NCI-H82 (cell line): ENCODE results near the gene GHRL.
A peak's percentile ranks its signal among the peaks of the same experiment; 100 is the strongest.

Experiments used
- DNase-seq: peaks from one replicate; lab custom pipeline; 2025; lab: John Stamatoyannopoulos, UW

Gene GHRL

GRCh38 chr3:10327592-10327991 lies 34.8 kb upstream of the GHRL start:
- no peak for DNase-seq

- peak; percentile 47 for DNase-seq
Observed at GRCh38 chr3:10322352-10322710, 29.6 kb upstream of the GHRL start.

DNA sequence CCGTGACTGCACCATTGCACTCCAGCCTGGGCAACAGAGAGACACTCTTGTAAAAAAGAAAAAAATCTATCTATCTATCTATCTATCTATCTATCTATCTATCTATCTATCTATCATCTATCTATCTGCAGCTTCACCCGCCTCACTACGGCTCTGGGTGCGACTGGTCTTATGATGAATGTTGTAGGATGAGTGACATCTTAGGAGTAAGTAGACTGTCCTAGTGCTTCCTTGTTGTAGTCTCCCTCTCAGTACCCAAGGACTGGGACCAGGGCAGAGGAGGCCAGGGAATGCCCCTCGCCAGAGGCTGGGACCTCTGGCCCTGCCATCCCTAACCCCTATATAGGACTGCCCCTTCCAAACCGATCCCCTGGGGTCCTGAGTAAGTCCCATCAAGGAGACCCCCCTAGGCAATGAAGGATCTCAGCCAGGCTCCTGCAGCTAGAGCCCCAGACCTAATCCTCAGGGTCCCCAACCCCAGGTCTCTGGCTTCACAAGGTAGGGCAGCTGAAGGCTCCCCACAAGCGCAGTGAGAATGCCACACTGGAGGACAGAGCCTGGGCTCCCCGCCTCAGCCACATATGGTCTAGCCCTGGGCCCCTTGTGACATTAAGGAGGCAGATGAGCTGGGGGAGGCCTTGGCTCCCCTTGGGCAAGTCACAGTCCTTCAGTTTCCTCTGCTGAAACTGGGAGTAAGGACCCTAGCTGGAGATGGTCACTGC lies 29.0 kb upstream of the GHRL start:
- DNase-seq = no peak

- no peak for DNase-seq
Observed at GRCh38 chr3:10320320-10320677, 27.6 kb upstream of the GHRL start.

DNA sequence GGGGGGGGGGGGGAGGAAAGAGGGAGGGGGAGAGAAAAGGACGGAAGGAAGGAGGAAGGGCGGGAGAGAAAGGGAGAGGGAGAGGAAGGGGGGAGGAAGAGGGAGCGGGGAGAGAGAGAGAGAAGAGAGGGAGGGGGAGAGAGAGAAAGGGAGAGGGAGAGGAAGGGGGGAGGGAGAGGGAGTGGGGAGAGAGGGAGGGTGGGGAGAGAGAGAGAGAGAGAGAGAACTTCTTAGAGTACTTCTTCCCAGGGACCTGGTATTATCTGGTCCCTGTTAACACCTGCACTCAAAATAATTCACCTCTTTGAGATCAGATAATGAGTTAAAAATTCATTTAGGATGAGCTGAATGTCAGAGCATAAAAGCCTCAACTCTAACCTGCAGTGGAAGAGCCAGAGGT lies 27.1 kb upstream of the GHRL start:
- no peak for DNase-seq

DNA sequence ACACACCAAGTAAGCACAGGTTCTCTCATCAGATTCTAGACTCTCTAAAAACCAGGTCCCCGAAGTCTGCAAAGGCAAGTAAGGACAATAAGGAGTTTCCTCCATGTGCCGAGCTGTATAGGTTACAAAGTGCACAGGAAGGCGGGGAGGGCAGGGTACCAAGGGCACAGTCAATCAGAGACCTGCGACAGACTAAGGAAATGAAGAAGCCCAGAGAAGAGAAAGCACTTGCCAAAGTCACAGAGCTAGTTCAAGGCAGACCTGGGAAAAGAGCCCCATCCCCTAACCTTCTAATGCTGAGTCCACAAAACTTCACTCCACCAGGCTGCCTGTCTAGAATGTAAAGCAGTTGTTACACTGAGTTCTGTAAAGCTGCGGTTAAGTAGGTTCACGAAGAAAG lies 26.5 kb upstream of the GHRL start:
- no peak for DNase-seq

GRCh38 chr3:10317961-10318350 lies 25.2 kb upstream of the GHRL start:
- DNase-seq = no peak

DNA sequence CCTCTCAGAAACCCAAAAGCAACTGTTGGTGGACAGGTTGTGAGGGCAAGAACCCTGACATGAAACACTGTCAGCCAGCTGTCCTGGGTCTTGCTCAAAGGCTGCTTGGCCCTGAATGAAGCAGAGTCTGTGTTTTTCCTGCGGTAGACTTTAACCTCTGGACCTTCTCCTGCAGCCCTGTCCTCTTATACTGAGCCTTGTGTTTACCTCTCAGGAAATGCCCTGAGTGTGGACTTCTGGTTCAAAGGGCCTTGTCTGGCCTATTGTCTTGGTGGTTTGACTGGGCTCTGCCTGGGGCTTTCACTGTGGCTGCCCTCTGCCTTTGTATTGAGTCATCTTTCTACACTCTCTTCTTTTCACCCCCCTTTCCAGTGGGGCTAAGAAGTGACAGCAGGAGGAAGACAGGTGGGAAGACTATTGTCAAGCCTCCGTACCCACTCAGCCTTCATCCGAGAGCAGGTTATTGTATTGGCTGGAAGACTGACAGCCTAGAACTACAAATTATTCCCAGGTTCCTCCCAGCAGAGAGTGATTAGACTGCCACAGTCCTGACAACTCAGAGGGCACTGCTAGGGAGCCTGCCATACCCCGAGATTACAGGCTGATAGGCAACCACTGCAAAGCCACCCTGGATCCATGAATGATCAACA lies 24.7 kb upstream of the GHRL start:
- no peak for DNase-seq

DNA sequence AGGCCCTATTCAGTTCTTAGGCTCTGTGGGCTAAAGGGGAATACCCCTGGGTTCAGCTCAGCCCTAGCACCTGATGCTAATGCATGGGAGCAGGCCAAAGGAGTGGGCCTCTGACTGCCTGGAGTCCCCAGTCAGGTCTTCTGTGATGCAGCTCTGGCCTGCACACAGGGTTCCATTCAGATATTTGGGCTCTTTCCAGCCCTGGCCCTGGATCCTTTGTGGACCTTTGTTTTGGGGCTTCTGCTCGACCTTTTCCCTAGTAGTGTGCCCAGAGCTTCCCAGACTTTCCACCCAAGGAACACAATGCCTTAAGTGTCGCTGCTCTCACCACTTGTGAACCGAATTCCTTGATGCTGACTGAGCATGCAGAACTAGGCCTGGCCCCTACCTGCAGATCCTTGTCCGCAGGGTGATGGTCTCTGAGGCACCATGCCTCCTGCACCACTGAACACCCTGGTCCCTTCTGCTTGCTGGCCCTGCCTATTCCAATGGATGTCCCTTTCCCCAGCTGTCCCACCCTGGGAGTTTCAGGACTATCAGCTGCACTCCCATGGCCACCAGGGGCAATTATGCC lies 23.1 kb upstream of the GHRL start:
- DNase-seq = no peak

DNA sequence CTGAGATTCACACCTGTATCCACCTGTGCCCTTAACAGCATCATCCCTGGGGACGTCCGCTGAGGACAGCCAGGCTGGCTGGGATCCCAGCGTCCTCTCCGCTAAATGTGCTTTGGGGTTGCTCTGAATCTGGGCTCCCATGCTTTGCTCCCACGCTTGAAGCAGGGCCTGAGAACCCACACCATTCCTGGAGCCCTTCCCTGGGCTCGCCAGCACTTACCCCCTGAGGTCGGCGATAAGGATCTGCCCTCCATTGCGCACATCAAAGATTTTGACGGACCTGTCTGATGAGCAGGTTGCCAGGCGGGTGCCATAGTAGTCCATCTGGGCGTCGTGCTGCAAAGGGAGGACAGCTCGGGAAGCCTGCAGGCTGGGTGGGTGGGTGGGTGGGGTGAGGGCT lies 22.4 kb upstream of the GHRL start:
- DNase-seq = no peak

DNA sequence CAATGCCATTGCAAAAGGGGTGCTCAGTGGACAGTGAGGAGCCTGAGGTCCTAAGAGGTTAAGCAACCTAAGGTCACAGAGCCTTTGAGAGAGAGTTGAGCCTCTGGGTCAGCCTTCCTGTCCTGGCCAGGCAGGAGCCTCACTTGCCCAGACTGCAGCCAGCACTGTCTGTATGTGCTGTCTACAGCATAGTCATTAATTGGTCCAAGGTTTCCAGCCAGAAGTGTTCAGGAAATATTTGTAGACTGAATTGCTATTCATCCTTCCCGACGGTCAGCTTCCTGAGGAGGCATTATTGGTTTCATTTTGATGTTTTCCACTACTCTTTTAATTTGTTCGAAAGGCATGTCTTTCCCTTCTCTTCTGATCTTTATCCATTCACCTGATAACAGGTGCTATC lies 20.1 kb upstream of the GHRL start:
- DNase-seq = no peak

- DNase-seq = no peak
Observed at GRCh38 chr3:10312391-10312790, 19.6 kb upstream of the GHRL start.

GRCh38 chr3:10311710-10312109 lies 19.0 kb upstream of the GHRL start:
- DNase-seq = no peak

- DNase-seq = no peak
Observed at GRCh38 chr3:10310578-10310977, 17.8 kb upstream of the GHRL start.

DNA sequence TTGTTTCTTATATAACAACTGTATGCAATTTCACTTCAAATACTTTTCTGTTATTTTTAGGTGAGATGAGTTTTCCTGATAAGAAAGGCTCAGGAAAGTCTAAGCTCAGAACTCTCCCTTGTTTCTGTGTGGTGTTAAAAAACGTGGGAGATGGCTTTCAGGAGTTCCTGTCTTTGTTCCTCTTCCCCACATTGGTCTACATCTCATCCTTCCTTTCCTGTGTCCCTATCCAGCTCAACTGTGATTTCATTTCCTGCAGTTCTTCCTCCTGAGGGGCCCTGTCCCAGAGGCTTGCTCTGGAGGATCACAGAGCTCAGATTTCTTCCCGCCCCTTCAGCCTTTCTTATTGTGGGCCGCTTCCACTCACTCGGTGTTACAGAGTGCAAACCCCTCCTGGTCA lies 17.0 kb upstream of the GHRL start:
- DNase-seq = no peak

- DNase-seq = no peak
Observed at GRCh38 chr3:10308678-10309077, 15.9 kb upstream of the GHRL start.

DNA sequence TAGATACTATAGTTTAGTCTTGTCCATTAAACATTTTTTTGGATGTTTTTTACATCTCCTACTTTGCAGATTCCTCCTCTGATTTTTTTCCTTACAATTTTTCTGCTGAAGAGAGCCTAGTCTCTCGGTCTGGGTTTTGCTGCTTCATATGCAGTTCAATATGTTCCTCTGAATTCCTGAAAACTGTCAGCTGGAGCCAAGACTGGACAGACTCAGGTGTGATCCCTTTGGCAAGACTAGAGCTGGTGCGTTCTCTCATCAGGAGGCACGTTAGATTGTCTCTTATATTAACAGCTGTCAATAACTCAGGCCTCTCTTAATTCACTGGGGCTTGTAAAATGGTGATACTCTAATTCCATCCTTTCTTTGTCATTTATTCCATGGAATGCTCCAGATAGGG lies 13.4 kb upstream of the GHRL start:
- no peak for DNase-seq

- DNase-seq = no peak
Observed at GRCh38 chr3:10305331-10305902, 12.7 kb upstream of the GHRL start.

- DNase-seq = no peak
Observed at GRCh38 chr3:10304905-10305304, 12.2 kb upstream of the GHRL start.

DNA sequence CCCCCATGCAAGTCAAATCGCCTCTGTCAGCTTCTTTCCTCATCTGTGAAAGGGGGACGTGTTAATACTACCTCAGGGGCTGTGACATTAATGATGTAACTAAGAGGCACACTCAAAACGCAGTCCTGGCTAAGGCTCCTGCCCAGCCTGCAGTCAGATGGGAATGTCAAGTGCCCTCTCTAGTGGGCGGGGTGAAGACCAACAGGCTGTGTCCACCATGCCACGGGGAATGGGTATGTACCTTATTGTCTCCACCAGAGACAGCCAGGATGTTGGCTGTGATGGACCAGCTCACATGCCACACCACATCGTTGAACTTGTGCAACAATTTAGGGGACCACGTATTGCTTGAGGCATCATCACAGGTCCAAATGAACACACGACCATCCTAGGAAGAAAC lies 11.0 kb upstream of the GHRL start:
- no peak for DNase-seq

- no peak for DNase-seq
Observed at GRCh38 chr3:10303105-10303504, 10.4 kb upstream of the GHRL start.

DNA sequence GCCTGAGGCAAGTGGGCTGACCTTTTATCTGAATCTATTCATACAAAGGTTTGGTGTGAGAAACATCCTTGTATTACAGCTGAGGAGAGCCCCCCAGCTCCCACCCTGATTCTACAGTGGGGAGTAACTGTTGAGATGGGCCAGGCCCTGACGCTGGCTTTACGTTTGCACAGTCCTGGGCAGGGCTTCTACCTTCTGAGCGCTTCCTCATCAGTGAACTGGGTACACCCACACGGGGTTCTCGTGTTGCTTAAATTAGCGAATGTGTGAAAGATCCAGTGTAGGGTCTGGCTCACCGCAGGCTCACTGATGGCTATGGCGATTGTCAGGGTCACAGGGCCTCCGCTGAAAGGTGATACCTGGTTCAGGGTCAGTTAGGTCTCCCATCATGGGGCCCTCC lies 7.3 kb upstream of the GHRL start:
- no peak for DNase-seq

DNA sequence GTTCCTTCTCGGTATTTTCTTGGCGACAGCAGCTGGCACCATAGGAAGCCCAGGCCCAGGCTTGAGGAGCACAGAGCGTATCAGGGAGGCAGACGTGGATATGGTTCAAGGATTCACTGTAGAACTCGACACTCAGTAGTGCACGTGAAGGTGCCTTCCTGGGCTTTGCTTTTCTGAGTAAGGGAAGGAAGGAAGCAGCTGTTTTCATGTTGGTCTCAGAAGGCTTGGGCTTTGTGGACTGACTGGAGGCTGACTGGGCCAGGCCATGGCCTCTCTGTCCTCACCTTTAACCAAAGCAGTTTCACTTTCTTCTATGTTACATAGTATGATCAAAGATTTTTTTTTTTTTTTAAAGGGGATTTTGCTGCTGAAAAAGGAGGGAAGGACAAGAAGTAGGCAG lies 6.9 kb upstream of the GHRL start:
- peak; percentile 63 for DNase-seq

- peak; percentile 79 for DNase-seq
Observed at GRCh38 chr3:10299175-10299574, 6.4 kb upstream of the GHRL start.
